H4 (cell line): ENCODE results near the gene CTAGE8. TPM values are rescaled to one million over a fixed set of nuclear protein-coding genes. Genes with fewer than 3 reads are reported as not detected.
"Not testable (repeated sequence)": the region's sequence is repeated elsewhere in the genome, so short reads cannot be mapped to it uniquely, and the experiment has no call there.

ENCODE experiments used
- DNase-seq: peaks from one replicate; pipeline ENCODE4 v3.0.0-alpha.2; 2015; ENCODE audit warnings: low spot score
- total RNA-seq: library from RNA; depleted of rRNA; stranded (reverse); fragments of >200 nt; shearing (Covaris generic); gene quantifications from 2 replicates; pipeline ENCODE4 v1.2.3, GENCODE V29; 2014; rRNA removed

Gene CTAGE8, protein sequence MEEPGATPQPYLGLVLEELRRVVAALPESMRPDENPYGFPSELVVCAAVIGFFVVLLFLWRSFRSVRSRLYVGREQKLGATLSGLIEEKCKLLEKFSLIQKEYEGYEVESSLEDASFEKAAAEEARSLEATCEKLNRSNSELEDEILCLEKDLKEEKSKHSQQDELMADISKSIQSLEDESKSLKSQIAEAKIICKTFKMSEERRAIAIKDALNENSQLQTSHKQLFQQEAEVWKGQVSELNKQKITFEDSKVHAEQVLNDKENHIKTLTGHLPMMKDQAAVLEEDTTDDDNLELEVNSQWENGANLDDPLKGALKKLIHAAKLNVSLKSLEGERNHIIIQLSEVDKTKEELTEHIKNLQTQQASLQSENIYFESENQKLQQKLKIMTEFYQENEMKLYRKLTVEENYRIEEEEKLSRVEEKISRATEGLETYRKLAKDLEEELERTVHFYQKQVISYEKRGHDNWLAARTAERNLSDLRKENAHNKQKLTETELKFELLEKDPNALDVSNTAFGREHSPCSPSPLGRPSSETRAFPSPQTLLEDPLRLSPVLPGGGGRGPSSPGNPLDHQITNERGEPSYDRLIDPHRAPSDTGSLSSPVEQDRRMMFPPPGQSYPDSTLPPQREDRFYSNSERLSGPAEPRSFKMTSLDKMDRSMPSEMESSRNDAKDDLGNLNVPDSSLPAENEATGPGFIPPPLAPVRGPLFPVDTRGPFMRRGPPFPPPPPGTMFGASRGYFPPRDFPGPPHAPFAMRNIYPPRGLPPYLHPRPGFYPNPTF
- total RNA-seq, result 0.16 and 0.17 TPM in 2 replicates

DNA sequence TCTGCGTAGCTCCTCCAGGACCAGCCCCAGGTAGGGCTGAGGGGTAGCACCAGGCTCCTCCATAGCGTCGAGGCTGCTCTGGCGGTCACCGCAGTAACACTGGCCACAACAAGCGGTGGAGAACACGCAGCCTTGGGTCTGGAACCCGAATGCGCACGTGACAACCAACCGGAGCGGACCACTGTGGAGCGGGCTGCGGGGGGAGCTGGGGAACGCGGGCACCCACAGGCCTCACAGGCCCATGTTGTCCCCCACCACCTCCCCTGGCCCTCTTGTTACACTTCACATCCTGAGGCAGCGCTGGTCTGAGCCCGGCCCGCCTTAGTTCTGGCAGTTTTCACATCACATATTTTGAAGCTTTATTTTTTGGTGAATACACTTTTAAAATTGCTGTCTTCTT, at the start of gene CTAGE8:
Gene CTAGE8 (minus strand): TSS at position 101 of the 400 bp plus-strand sequence. CDS start 38 bp downstream, at position 63.
- not testable (repeated sequence) for DNase-seq

DNA sequence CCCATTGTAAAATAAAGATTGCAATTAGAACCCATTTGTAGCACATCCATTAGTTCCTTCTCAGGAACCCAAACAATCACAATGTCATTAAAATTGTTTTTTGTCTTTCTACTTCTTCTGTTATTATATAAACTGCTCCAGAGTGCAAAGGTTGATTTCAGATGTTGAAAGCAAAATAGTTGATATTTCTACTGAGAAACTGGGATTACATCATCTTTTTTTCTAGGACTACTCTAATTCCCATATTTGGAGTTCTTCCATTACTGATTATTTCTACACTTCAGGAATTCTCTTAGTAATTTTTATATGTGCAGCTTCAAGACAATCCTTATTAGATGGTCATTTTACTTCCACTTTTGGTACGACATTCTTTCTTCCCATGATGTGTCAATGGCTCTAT, 48.4 kb upstream of the CTAGE8 start:
- DNase-seq, result not testable (repeated sequence)

DNA sequence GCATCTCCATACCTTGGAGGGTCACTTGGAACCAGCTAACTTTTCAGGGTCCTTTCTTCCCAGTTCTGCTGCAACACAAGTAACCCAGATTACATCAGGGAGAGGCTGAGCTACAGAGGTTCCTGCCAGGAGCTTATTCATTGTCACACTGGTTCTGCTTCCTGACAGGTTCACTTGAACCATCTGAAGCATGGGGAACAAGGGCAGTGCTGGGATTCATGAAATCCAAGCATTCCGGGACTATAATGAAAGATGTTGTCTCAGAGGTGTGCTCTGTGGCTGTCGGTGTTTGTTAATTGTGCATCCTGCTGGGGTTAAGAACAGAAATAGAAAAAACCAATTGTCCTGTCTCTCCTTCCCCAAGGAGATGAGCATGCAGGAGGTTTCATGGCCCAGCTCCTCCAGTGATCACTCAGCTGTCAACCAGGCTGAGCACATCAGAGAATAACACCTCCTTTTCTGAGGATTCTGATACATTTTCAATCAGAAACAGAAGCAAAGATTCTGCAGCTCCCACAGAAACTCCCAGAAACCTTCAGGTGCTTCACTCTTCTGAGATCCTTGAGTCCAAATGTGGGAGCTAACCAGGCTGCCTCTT, 42.9 kb upstream of the CTAGE8 start, which contains the start of gene OR2A1:
Gene OR2A1 (plus strand): TSS at position 548 of the 598 bp plus-strand sequence. CDS start 5,706 bp downstream, outside the sequence.
- not testable (repeated sequence) for DNase-seq

DNA sequence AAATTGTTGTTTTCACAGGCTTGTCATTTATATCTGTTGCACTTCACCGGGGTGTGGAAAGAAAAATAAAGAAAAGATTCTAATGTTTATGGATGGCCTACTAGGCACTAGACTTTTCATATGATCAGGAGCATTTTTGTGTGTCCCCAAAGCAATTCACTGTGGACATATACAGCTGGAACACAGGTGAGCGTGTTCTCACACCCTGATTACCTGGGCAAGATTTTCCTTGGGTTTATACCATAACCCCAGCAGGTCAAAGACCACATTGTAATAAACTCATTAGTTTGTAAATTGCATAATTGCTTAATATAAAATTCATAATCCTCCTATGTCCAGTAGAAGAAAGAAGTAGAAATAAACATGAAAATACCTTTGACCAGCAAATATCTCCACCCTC, 42.1 kb upstream of the CTAGE8 start:
- not testable (repeated sequence) for DNase-seq

DNA sequence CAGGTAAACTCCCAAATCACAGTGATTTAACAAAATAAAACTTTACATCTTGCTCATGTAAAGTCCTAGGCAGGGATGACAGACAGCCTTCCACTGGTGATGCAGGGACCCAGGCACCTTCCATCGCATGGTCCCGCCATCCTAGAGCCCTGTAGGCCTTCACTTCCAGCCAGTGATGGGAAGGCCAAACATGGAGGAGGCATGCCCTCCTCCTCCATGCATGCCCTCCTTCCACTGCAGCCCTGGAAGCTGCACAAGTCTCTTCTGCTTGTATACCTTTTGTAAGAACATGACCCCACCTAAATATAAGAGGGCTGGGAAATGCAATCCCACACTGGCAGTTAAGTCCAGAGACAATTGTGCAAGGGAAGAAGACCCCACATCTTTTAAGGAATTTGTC, 40.6 kb upstream of the CTAGE8 start:
- DNase-seq, result not testable (repeated sequence)

DNA sequence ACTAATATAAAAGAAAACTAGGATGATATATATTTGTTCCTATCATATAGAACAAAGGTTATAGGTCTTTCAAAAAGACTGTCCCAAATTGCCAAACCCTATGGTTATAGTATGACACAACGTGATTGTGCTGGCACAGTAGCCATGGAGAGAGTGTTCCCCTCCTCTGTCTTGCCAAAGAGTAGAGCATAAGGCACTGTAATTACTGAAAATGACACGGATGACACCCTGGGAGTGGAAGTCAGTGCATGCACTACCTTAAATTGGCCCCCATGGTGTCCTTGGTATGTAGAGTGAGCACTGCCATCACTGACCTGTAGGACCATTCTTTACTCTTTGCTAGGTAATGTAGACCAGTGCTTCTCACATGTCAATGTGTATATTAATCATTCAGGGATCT, 36.1 kb upstream of the CTAGE8 start:
- not testable (repeated sequence) for DNase-seq

DNA sequence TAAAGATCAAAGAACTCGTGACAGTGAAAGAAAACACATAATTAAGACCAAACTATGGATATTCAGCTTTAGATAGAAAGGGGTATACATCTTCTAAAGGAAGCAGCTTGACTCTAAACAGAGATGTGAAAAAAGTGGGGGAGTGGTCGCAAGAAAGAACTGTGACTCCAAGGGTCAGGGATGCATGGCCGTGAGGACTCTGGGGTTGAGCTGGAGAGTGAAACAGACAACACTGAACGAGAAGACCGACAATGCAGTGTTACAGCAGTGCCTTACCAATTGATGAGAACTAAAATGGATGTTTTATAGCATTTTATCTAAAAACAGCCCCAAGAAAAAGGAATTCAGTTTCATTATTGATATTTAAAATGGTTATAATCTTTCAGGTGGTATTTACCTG, 34.5 kb upstream of the CTAGE8 start:
- not testable (repeated sequence) for DNase-seq

DNA sequence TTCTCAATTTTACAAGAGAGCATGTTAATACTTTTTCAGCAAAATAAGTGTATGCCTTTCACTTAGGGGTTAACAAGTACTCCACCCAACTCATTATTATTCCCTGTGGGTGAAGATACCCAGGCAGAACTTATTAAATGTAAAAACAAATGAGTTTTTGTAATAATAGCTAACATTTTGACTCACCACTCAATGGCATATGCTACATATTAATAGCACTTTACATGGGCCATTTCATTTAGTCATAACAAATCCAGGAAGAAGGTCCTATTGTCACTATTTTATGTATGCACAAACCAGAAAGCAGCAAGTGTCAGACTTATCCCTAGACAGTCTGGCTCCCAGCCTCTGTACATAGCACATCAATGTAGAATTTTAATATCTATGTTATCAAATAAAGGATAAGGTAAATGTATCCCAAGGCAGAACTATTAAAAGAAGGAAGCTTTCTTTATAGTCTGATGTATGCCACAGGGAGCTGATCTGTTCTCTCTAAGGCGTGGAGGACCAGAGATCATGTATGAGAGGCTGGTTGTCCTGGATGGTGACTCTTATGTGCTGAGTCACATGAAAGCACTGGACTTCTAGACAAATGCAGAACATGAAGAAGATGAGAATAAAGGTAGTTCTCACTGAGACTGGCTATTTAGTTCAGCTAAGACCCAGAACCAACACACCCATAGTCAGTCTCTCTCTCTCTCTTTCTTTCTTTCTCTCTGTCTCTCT, 33.7 kb upstream of the CTAGE8 start:
- not testable (repeated sequence) for DNase-seq

DNA sequence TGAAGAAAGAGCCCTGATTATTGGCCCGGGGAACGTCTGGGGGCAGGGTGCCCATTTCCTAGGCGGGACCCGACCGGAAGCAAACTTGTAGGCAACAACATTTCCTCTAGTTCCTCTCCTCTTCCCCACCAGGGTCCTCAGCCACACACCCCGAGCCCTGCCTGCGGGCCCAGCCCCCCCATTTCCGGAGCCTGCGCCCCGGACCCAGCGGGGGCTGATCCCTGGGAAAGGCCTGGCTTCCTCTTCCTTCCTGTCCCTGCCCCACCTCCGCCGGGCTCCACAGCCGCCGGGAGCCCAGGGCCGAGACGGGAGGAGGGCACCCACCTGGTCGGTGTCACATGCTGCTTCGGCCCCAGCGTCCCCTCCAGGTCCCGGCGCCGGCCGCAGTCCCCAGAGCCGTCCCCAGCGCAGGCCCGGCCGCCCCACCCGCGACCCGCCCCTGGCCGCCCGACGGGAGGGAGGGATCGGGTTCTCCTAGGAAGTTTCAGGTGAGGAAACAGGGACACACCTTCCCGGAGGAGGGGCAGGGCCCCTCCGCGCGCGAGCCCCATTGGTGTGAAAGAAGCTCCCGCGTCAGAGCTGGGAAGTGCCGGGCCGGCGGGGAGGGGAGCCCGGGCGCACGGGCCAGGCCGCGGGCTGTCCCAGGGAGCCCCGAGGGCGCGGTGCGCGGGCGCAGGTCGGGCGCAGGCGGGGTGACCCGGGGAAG, 24.9 kb upstream of the CTAGE8 start:
- DNase-seq, result not testable (repeated sequence)

DNA sequence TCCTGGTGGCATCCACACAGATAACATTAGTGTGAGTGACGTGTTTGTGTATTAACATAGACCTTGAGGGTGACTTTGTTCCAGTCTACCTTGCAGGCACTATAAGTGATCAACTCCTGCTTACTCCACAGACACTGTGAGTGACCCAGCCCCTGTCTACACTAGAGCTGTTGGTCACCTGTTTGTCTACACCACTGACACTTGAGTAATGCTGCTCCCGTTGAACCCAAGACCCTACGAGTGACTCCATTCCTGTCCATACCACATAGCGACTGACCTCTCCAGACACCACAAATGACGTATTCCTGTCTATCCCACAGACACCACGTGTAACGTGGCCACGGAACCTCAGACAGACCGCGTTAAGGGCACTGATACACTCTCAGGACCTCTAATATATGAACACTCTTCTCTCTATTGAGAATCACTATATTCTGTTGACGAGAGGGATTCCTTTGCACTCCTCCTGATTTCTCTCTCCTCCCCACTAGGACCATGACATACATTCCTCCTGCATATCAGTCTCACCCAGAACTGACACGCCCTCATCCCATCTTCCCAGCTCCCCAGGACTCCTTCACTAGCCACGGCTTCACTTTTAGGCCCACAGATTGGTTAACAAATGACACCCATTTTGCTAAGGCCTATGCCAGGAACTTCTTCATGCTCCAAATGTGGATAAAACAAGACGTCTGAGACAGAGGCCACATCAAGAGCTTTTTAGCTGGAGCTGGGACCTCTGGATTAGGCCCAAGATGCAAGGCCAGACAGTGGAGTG, 23.5 kb upstream of the CTAGE8 start:
- not testable (repeated sequence) for DNase-seq

DNA sequence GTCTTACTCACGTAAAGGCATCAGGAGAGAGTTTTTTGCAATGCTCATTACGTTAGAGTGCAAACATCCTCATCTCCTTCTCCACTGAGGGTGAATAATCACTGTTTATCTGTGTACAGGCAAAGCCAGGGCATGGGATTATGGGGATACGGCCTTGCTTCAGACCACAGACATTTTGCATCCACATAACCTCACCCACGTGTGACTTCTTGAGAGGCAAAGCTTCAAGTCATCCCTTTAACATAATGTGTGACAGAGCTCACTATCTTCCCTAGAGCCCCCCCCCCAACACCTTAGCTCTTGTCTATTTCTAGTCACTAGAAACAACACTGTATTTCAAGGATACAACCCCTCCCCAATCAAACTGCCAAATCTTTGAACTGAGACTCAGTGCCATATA, 22.5 kb upstream of the CTAGE8 start:
- DNase-seq, result peak; percentile 8

DNA sequence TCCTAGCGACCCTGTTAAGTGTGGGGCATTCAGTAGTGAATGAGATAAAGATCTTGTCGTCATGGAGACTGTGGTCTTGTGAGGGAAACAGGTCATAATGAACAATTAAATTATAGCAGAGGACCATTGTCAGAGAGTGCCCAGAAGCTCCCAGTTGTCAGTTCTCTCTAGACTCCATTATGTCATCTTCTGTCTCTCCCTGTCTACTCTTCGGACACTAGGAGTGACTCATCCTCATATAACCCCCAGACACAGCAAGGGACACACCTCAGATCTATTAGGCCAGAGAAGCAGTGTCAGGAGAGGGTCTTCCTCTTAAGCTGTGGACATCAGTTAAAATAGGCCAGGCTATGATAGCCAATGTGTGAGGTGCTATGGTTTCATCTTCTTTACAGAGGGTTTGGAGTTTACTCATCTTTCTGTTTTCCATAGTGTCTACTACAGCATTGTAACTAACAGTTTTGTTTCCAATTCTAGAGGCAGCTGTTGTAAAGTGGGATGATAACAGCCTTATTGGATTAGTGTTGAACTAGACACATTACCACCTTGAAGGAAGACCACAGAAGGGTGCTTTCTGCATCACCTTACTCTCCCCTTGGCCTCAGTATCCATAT, 18.2 kb upstream of the CTAGE8 start:
- DNase-seq, result not testable (repeated sequence)

DNA sequence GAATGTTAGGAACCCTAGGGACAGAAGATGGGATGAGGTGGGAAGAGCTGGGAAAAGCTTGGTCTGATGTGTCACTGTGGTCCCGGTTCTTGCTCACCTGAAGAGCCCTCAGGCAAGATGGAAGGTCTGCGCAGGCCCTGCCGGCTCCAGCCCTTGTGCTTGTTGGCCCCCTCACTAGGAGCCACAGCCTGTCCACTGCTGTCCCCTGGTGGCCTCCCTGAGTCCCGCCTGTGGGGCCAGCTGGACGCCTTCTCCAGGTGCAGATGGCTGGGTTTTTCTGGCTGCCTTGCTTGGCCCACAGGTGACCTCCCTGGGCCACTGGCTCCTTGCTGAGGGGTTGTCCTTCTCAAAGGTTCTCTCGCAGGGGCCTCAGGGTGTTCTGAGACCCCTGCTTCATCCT, 14.6 kb upstream of the CTAGE8 start:
- not testable (repeated sequence) for DNase-seq

DNA sequence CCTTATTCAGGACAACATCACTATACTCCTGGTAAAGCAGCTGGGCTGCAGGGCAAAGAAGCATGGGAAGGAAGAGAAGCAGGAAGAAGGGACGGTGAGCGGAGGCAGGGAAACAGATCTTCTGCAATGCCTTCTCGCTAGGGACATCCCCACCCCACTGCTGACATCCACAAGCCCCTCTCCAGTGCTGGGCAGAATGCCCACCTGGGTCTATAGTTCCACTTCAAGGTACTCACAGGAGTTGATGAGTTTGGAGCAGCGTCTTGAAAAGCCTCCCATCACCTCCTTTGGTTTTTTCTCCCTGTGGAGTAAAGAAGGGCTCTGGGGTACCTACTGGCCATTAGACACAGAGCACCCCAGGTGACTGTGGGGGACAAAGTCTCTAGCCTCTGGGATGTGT, 13.4 kb upstream of the CTAGE8 start:
- not testable (repeated sequence) for DNase-seq

DNA sequence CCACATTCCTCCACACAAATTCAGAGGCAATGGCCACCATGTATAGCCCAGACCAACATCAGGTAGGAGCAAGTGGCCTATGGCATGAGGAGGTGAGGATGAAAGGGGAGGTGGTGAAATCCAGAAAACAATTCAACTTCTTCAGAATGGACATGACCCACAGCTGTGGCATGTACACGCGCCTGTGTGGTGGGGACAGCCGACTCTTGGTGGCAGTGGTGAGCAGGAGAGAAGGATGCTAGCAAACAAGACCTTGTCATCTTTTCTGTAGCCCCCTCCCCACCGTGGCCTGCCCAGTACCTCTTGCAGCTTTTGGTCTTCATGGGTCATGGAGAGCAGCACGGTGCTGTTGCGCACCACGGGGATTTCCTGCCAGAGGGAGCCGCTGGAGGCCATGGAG, 12.9 kb upstream of the CTAGE8 start:
- DNase-seq, result not testable (repeated sequence)

DNA sequence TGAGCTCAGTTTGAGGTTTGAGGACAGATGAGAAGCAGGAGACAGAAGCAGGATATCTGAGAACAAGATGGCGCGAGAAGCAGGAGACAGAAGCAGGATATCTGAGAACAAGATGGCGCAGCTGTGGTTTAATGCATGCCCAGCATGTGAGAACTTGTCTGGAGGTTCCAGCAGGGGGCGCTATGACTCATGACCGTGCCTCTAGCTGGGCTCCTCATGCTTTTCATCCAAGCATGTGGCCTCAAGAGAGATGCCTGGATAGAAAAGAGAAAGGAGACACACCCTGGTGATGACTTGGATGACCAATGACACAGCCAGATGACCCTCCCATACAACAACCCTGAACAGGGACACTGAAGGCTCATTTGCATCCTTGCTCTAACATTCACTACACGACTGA, 10.9 kb upstream of the CTAGE8 start:
- DNase-seq, result not testable (repeated sequence)

DNA sequence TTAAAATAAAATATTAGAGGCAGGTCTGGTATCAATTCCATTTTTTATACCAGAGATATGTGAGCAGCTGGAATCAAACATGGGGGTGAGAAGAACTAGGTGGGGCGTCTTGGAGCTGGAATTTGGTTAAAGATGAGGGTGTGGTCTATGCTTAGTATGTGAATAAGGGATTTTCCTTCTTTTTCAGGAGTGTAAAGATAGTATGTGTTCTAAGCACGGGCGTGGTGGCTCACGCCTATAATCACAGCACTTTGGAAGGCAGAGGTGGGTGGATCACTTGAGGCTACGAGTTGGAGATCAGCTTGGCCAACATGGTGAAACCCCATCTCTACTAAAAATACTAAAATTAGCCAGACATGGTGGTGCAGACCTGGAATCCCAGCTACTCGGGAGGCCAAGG, 6.2 kb upstream of the CTAGE8 start:
- not testable (repeated sequence) for DNase-seq

DNA sequence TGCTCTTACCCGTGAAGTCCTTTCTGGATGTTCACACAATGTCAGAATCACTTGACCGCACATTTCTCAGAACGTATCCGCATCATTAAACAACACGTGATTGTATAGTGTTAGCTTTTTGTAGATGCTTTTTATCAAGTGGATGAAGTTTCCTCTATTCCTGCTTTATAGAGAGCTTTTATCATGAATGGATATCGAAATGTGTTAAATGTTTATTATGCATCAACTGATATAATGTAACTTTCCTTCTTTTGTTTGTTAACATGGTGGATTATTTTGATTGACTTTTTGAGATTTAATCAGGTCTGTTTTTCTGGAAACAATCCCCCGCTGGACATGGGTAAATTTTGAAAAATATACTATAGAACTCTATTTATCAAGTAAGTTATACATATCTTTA, 4.4 kb downstream of the CTAGE8 start, which contains the start of gene OR2A7:
Gene OR2A7 (minus strand): TSS at position 101 of the 400 bp plus-strand sequence. CDS start 5,164 bp downstream, outside the sequence.
- DNase-seq, result not testable (repeated sequence)

DNA sequence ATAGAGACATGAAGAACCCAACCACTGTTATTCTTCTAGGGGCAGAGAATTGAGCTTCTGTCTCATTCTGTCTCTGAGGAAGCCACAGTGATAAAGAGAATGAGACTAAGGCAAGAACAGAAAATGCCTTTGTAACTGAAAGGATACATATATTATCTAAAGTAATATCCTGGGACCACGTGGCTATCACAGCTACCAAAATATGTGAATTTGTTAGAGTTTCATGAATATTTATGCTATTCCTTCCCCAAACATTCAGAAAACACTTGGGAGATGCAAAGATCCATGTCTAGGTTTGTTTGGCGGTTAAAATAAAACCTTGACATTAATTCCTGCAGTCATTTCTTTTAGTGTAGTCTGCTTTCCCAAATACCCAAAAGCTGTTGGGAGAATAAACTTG, 7.0 kb downstream of the CTAGE8 start:
- not testable (repeated sequence) for DNase-seq
